Upper lobe of left lung (tissue), 4 donors: ENCODE results near the gene TMEM200B.

ENCODE experiments used
- EP300 ChIP-seq, 4 donors: sonication (generic); formaldehyde crosslinking; IDR thresholded peaks; one replicate each; pipeline ENCODE4 v1.5.1; 2017; ENCODE audit warnings: antibody characterized with exemption in 4 of 4, control low read depth in 2 of 4
- POLR2A ChIP-seq, 4 donors: fragments of 450-650 bp; IDR thresholded peaks; one replicate each; pipeline ENCODE4 v1.5.1; 2016 to 2017; ENCODE audit warnings: antibody characterized with exemption in 4 of 4, mild to moderate bottlenecking in 2 of 4
- POLR2AphosphoS5 ChIP-seq, 2 donors: sonication (generic); formaldehyde crosslinking; IDR thresholded peaks; one replicate each; pipeline ENCODE4 v1.5.1; 2017; ENCODE audit warnings: antibody characterized with exemption in 2 of 2
- TF ChIP-seq, protein P1 (sequence below), 6 experiments: fragments of 450-650 bp in 4 of 6; fragments of 200-600 bp in 2 of 6; sonication (generic) in 2 of 6; IDR thresholded peaks; one replicate each; pipeline ENCODE4 v1.5.1; 2016 to 2019; ENCODE audit warnings: antibody characterized with exemption in 6 of 6

DNA sequence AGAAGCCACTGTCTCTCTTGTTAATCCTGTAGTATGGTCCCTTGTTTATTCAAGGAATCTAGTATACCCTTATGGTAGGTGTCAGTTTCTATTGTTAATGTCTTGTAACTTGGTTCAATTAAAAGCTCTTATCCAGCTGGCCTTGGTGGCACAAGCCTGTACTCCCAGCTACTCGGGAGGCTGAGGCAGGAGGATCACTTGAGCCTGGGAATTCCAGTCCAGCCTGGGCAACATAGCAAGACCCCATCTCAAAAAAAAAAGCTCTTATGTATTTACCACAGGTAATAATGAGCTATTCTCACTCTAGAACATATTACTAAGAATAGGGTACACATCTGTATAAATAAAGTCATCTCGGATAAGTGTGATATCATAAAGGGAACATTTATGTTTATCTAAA is 46.5 kb downstream of the TMEM200B start:
- no peak for TF ChIP-seq POLR2A (IDR thresholded peaks at IDR 0.05)
- TF ChIP-seq, protein P1, sequence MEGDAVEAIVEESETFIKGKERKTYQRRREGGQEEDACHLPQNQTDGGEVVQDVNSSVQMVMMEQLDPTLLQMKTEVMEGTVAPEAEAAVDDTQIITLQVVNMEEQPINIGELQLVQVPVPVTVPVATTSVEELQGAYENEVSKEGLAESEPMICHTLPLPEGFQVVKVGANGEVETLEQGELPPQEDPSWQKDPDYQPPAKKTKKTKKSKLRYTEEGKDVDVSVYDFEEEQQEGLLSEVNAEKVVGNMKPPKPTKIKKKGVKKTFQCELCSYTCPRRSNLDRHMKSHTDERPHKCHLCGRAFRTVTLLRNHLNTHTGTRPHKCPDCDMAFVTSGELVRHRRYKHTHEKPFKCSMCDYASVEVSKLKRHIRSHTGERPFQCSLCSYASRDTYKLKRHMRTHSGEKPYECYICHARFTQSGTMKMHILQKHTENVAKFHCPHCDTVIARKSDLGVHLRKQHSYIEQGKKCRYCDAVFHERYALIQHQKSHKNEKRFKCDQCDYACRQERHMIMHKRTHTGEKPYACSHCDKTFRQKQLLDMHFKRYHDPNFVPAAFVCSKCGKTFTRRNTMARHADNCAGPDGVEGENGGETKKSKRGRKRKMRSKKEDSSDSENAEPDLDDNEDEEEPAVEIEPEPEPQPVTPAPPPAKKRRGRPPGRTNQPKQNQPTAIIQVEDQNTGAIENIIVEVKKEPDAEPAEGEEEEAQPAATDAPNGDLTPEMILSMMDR (IDR thresholded peaks at IDR 0.05): no peak
- TF ChIP-seq POLR2AphosphoS5 (IDR thresholded peaks at IDR 0.05): no peak
- TF ChIP-seq EP300 (IDR thresholded peaks at IDR 0.05): no peak
